ENCODE results near the gene PODN. TPM values are rescaled to one million over a fixed set of nuclear protein-coding genes. Genes with fewer than 3 reads are reported as not detected.

Gene PODN
- total RNA-seq, 2 donors from 2014 or later = 28.6 to 84.9 TPM

DNA sequence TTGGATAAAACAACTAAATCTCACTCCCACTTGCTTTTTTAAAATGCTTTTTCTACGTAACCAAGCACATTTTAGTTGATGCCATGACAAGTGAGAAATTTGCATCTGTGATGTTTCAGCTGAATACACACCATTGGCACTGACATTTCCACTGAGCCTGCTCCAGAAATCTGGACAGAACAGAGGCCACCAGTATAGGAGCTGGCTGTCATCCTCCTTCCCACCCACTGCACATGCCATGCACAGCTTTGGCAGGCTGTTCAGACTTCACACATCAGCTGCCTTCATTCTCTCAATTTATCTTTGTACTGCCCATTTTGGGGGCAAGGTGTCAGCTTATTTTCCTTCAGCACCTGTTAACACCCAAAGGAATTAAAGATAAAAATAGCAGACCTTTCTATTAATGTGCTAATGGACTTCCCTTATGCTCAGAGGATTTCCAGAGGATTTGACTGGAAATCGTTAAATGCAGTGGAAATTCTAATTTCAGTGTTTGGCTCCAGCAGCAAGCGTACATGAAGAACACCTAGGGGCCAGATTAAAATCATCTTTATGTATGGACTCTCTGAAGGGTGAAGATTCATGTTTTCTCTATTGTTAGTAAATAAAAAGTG, 12.9 kb upstream of the PODN start:
- DNase-seq (peak; percentile 48), ATAC-seq (peak; percentile 87 to 94)
- intact Hi-C loops (cut with DNase I) = loop anchor here in 1 of 2 donors (2.0 to 10.0 kb wide), 2 partner anchors 24 to 124 kb away; partner anchors contain the start of genes ECHDC2 and SCP2

DNA sequence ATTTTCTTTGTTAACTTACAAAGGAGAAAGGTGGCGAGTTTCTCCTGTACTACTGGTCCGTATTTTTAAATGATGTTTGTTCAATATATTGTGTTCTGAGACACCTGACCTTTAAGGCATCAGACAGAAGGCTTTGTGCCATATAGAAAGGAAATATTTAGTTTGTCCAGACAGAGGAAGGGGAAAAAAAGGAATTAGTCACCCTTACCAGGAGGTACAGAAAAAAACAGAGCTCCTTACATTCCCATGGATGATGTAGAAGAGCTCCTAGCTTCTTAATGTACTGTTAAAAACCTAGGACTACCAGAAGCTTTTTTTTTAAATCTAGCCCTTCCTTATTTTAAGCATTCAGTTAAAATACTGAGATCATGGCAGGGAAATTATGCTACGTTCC, 12.4 kb upstream of the PODN start:
- ATAC-seq (no peak), DNase-seq (no peak)
- intact Hi-C loops (cut with DNase I) = loop anchor here in 1 of 2 donors (2.0 to 10.0 kb wide), 2 partner anchors 25 to 125 kb away; partner anchors contain the start of genes ECHDC2 and SCP2

DNA sequence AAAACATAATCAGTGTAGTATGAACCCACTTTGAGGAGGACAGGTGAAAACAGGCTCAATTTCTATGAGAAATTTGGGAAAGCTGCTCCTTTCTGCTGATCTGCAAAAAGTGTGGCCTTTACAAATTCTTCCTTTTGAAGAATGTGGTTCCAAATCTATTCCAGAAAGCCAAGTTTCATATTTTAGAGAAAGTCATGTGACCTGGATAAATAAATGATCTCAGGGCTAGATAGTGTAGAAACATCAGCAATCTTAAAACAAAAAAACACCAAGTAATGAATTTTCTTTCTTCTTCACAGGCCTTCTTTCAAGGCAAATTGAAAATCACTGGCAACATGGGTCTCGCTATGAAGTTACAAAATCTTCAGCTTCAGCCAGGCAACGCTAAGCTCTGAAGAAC, 11.7 kb upstream of the PODN start:
- no peak for DNase-seq
- intact Hi-C loops (cut with DNase I) = no loop called here
- no peak for ATAC-seq

DNA sequence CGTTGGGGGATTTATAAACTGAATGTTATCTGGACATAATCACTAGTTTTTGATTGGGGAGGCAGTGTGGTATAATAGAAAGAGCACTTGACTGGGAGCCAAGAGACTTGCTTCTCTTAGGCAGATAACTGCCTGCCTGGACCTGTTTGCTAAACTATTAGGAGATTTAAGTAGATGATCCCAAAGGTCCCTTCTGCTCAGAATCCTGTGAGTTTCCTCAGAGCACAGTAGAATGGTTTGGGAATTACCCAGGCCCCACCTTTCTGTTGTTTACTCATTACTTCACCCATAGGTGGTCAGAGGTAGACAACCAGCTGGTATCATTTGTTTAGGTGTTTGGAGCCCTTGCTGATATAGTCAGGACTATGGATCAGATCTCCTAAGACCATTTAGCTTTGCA, 10.3 kb upstream of the PODN start:
- ATAC-seq (no peak), DNase-seq (no peak)
- intact Hi-C loops (cut with DNase I) = no loop called here

DNA sequence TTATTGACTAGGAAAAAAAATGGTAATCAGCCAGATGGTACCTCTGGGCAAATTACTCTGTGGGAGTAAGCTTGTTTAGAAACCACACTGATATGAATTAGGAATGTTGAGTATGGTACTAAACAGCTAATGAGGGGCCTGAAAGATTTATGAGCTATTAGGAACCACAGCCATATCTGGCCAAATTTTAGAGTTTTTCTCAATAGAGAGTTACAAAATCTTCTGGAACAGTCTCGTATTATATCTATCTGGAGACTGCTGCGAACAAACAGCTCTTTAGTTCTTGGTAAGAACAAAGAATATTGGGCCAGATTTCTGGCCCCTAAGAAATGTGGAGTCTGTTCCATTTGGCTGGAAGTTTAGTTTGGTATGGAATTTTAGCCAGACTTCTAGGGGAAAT, 4.9 kb upstream of the PODN start:
- DNase-seq = no peak
- intact Hi-C loops (cut with DNase I) = no loop called here
- ATAC-seq = peak; percentile 35 to 47

DNA sequence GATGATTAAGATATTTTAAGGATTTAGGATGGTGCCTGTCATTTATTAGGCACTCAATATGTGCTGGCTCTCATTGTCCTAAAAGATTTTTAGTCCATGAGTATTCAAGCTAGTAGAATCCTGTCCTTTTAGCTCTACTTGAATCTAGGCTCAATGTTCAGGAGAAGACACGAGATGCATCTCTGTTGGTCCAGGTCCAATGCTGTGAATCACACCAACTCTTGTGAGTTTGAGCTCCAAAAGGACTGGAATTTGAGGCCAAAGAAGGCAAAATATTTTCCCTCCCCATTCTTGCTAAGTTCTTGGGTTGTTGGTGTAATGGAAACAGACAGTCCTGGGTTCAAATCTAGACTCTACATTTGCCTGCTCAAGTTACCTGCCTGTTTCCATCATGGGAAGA, 1.4 kb upstream of the PODN start:
- ATAC-seq (no peak), DNase-seq (no peak)
- intact Hi-C loops (cut with DNase I) = no loop called here

DNA sequence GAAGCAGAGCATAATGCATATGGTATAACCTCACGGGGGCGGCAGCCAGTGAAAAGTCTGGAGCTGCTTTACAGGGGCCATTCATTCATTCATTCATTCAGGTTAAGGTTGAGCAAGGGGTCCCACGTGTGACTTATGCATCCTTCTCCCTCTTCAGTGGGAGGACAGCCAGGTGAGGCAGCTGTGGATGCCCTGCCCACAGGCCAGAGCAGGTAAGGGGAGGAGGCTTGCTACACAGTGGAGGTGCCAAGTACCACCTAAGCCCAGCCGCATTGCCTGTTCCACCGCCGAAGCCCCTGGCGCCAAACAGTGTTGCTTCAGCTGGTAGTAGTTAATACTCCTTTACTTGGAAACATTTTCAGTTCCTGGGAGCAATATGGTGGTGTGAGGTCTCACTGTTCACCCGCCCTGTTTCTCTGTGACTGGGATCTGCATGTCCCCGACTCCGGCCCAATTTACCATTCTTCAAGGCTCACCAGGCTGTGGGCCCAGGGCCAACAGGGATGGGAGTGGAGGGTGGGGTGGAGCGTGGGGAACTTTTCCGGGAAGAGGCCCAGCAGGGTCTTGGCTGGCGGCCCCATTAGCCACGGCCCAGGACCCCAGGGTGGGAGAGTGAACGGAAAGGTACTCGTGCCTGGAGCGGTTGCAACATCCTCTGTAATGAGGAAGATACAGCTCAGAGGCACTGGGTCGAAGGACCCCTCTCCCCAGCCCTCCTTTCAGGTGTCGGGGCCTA, 722 bp upstream of the PODN start:
- ATAC-seq (peak; percentile 27 to 34), DNase-seq (peak; percentile 65)
- intact Hi-C loops (cut with DNase I) = no loop called here

DNA sequence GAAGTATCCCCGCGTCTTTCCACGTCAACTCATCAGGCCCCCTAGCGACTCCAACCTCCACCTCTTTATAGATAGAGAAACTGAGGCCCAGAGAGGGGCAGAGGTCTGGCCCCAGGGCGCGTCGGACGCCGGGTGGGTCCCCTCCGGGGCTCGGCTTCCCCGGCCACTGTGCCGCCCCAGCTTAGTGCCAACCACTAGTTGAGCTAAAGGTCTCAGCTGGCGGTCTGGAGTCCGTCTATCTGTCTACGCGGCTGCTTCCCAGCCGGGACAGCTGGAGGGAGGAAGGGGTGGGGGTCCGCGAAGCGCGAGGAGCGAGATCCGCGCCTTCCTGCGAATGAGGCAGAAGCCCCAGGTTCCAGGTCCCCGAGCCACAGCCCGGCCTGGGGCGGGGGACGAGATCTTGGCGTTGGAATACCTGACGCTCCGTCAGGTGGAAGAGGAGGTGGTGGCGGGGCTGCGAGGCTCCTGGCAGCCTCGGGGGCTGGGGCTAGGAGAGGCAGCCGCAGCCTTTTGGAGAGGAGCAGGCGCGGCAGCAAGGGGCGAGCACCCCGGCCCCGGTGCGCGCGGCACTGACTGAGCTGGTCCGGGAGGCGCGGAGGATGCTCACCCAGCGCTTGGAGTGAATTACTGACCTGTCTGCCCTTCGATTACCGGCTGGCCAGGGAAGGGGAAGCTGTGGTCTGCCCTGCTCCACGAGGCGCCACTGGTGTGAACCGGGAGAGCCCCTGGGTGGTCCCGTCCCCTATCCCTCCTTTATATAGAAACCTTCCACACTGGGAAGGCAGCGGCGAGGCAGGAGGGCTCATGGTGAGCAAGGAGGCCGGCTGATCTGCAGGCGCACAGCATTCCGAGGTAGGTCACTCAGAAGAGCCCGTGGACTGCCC, 937 bp downstream of the PODN start:
- intact Hi-C loops (cut with DNase I) = no loop called here
- ATAC-seq = peak; percentile 9 to 11
- no peak for DNase-seq

DNA sequence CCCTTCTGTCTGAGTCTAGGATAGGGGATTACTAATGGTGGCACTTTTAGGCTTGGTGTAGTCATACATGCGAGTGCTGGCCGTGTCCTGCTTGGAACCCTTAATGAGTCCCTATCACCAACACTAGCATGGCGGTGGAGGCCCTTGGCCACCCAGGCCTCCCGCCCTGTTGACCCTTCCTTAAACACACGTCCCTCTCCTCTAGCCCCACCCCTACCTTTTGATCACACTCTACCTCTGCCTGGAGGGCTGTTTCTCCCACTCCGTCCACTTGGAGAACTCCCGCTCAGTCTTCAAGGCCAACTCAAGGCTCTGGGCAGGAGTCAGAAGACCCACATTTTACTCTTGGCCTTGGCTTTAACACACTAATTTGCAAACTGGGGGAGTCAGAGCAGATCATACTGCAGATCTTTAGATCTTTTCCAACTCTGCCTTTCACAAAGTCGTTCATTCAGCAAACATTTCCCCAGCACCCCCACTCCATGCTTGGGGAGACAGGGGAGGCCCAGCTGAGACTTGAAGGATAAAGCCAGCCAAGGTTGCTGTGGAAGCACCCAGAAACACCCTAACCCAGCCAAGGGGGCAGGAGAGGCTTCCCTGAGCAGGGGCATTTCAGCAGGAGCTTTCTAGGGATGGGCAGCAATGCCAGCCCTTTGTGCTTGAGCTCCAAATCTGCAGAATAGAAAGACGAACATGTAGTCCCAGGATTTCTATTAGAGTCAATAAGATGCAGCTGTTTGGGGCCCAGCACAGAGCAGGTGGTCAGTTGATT, 1.9 kb downstream of the PODN start:
- no peak for DNase-seq
- intact Hi-C loops (cut with DNase I) = no loop called here
- no peak for ATAC-seq

DNA sequence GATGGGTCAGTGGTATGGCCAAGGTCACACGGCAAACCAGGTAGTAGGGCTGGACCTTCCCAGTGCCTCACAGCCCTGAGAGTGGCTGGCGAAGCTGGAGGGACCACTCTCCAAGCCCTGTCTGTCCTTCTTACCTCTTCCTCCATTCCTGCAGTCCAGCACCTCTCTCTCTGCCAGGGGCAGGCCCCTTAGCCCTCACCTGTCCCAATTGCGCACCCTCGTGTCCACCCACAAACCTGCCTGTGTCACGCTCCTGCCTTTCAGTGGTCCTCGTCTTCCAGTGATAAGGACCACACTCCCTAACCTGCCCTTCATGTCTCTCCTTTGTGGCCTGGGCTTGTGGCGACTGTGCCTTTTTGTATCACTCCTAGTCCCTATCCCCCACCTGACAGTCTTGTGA, 3.4 kb downstream of the PODN start:
- peak; percentile 11 for DNase-seq
- intact Hi-C loops (cut with DNase I) = no loop called here
- ATAC-seq = no peak

DNA sequence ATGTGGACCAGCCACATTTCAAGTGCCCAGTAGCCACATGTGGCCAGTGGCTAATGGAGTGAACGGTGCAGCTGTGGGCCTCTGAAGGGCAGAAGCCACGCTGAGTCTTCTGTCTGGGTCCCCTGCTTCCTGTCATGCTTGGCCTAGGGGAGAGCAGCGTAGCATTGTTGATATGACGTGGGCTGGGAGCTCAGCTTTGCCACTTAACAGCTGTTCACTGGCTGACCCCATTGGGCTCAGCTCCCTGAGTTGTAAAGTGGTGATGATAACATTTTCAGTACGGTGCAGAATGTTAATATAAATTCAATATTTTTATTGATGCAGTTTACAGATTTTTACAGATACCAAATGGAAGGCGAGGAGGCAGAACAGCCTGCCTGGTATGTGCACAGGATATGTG, 4.5 kb downstream of the PODN start:
- ATAC-seq (peak in 1 of 2 donors; percentile 13), DNase-seq (peak; percentile 34)
- intact Hi-C loops (cut with DNase I) = no loop called here

DNA sequence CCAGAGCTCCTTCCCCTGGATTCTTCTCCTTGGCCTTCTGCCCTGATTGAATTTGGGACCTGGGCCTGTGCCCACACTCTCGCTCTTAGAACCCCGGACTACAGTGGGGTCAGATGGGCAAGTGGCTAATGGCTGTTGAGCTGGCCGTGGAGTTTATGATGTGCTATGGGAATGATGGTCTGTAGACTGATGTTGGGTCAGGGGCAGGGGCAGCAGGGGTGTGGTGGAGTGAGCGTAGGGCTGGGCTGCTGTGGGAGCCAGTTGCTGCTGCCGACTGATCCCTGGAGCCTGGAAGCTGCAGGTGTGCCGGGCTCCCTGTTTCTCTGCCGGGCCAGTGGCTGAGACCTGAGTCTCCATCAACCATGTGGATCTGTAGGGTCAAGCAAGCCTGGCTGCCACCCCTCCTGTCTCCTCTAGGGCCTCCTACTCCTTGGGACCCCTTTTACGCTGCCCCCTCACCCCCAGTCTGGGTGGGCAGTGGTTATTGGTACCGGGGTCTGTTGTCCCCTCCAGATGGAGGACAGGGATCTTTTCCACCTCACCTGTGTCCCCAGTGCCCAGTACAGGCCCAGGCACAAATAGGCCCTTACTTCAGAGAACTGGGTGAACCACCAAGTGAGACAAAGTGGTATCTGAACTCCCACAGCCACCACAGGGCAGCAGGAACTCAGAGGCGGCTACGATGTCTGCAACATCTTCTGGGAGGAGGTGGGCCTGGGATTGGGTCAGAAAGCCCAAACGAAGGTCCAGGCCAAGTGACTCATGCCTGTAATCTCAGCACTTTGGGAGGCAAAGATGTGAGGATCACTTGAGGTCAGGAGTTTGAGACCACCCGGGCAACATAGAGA, 5.1 kb downstream of the PODN start:
- DNase-seq (peak; percentile 26), ATAC-seq (no peak)
- intact Hi-C loops (cut with DNase I) = no loop called here

DNA sequence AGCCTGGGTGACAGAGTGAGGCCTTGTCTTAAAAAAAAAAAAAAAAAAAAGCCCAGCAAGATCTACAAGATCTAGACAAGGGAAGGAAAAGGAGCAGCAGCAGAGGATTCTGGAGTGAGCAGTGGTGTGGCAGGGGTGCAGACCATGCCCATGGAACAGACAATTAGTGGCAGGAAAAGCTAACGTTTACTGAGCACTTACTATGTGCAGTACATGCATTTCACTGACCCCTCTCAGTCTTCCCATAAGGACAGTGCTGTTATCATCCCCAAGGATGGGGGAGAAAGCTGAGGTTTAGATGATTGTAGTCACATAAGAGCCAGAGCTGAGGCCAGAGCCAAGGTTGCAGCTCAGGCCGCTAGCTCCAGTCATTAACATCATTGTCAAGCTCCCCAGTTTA, 5.9 kb downstream of the PODN start:
- peak; percentile 2 for DNase-seq
- intact Hi-C loops (cut with DNase I) = no loop called here
- ATAC-seq = no peak

DNA sequence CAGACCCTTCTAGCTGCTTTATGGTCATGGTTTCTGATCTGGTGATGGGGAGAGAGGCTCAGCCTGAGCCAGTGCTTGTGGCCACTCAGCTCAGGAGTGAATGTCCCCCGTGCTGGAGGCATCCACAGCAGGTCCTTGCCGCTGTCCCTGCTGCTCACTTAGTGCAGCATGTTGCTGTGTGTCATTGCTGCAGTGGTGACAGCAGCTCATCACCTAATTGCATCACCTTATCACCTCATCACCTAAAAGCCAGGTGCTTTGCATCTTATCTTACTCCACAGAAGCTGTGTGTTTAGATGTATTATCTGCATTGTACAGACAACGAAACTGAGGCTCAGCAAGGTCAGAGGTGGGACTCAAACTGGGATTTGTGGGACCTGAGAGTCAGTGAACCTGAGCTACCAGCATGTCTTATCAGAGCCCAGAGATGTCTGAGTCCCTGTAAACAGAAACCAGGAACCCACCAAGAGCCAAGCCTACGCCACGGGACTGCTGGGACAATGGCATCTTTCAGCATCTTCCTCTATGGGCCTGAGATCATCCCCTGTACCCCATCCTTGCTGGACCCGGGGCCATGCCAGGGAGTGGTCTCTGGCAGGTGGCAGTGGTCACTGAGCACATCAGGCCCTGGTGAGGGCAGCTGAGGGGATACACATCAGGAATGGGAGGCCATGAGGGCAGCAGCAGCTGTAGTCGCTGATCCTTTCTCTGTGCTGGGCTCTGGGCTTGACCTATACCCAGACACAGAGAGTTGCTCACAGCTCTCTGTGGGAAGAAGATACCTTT, 6.5 kb downstream of the PODN start:
- intact Hi-C loops (cut with DNase I) = no loop called here
- no peak for ATAC-seq
- DNase-seq = peak; percentile 8

DNA sequence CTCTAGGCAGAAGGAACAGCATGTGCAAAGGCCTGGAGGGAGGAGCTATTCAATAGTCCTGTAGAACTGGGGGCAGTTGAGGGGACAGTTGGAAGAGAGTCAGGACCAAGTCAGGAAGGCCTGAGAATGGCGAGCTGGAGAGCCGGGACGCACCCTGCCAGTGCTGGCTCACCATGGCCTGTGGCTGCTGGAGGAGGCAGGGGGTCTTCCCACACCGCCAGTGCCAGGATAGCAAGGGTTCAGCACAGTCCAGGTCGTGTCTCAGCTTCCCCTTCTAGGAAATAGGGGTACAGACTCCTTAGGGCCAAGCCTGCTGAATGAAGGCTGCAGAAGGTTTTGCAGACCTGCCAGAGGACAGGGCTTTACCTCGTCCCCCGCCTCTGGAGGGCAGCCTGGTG, 7.3 kb downstream of the PODN start:
- DNase-seq = peak; percentile 8
- intact Hi-C loops (cut with DNase I) = no loop called here
- ATAC-seq = no peak

DNA sequence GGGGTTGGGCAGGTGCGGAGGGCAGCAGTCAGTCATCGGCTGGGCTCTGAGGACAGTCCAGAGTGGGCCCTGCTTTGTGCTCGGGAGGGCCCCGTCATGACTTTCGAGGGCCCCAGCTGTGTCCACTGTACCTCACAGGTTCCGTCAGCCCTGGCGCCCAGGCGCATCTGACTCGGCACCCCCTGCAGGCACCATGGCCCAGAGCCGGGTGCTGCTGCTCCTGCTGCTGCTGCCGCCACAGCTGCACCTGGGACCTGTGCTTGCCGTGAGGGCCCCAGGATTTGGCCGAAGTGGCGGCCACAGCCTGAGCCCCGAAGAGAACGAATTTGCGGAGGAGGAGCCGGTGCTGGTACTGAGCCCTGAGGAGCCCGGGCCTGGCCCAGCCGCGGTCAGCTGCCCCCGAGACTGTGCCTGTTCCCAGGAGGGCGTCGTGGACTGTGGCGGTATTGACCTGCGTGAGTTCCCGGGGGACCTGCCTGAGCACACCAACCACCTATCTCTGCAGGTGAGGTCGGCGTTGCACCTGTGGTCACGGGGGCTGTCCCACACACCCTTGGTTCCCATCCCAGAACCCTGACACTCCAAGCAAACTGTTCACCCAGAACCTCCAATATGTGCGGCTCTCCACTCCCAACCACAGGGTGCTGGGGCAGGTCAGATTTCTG, 7.8 kb downstream of the PODN start:
- peak; percentile 15 for DNase-seq
- intact Hi-C loops (cut with DNase I) = no loop called here
- ATAC-seq = no peak

DNA sequence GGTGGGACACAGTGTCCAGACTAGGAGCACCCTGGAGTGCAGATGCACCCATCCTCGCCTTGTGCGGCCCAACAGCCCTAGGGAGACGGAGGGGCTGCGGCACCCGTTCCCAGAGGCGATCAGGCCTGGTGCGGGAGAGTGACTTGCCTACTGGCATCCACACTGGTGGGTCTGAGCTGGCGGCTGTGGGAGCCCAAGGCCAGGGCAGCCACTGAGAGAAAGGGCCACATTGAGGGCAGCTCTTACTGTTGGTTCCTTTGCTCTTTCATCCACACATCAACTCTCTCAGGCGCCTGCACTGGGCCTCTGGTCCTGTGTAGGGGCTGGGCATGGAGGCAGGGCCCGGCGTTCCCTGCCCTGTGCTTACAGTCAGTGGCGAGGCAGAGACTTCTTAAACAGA, 8.6 kb downstream of the PODN start:
- ATAC-seq (no peak), DNase-seq (peak; percentile 16)
- intact Hi-C loops (cut with DNase I) = no loop called here

Measured in left cardiac atrium (tissue), 4 donors.